ENCODE results near the gene EXT2. TPM values are rescaled to one million over a fixed set of nuclear protein-coding genes. Genes with fewer than 3 reads are reported as not detected.

The EXT2 gene
- total RNA-seq, 1 experiment from 2014 or later, result 39.1 TPM

GRCh38 chr11:44198146-44198724 lies 102.8 kb downstream of the EXT2 start:
- Mint-ChIP-seq H3K9me3 (peaks cover 17% of the 10 kb centered on the region), H3K4me3 (no peak overlapping the region), H3K4me1 (peaks cover 51% of the 10 kb centered on the region), H3K27ac (peak overlapping the region; percentile 83), H3K36me3 (peaks cover 26% of the 10 kb centered on the region), H3K27me3 (ENCODE audit: low read depth) (no peaks in the 10 kb centered on the region)
- TF ChIP-seq SOX15 (CRISPR knock-in tag; IDR thresholded peaks at IDR 0.05) (no peak), ZNF425 (CRISPR knock-in tag; conservative IDR thresholded peaks at IDR 0.05) (no peak), SMAD3 (CRISPR knock-in tag; IDR thresholded peaks at IDR 0.05; ENCODE audit: borderline replicate concordance) (no peak), ZNF232 (CRISPR knock-in tag; IDR thresholded peaks at IDR 0.05) (no peak), AR (CRISPR knock-in tag; IDR thresholded peaks at IDR 0.05) (no peak), ZBTB21 (CRISPR knock-in tag; IDR thresholded peaks at IDR 0.05; ENCODE audit: borderline replicate concordance) (no peak), TEAD4 (CRISPR knock-in tag; IDR thresholded peaks at IDR 0.05) (no peak), RELA (CRISPR knock-in tag; IDR thresholded peaks at IDR 0.05; ENCODE audit: borderline replicate concordance) (no peak), FOXP4 (CRISPR knock-in tag; IDR thresholded peaks at IDR 0.05) (no peak), NFATC4 (CRISPR knock-in tag; IDR thresholded peaks at IDR 0.05) (no peak), PRRX2 (CRISPR knock-in tag; IDR thresholded peaks at IDR 0.05) (no peak), ZNF671 (CRISPR knock-in tag; IDR thresholded peaks at IDR 0.05) (no peak), CBFB (CRISPR knock-in tag; IDR thresholded peaks at IDR 0.05; ENCODE audit: low read depth) (no peak), ZNF281 (CRISPR knock-in tag; IDR thresholded peaks at IDR 0.05) (no peak), NFE2L1 (CRISPR knock-in tag; IDR thresholded peaks at IDR 0.05) (no peak)
- TF ChIP-seq, protein P1, sequence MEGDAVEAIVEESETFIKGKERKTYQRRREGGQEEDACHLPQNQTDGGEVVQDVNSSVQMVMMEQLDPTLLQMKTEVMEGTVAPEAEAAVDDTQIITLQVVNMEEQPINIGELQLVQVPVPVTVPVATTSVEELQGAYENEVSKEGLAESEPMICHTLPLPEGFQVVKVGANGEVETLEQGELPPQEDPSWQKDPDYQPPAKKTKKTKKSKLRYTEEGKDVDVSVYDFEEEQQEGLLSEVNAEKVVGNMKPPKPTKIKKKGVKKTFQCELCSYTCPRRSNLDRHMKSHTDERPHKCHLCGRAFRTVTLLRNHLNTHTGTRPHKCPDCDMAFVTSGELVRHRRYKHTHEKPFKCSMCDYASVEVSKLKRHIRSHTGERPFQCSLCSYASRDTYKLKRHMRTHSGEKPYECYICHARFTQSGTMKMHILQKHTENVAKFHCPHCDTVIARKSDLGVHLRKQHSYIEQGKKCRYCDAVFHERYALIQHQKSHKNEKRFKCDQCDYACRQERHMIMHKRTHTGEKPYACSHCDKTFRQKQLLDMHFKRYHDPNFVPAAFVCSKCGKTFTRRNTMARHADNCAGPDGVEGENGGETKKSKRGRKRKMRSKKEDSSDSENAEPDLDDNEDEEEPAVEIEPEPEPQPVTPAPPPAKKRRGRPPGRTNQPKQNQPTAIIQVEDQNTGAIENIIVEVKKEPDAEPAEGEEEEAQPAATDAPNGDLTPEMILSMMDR (IDR thresholded peaks at IDR 0.05), result no peak
- TF ChIP-seq, protein P2, sequence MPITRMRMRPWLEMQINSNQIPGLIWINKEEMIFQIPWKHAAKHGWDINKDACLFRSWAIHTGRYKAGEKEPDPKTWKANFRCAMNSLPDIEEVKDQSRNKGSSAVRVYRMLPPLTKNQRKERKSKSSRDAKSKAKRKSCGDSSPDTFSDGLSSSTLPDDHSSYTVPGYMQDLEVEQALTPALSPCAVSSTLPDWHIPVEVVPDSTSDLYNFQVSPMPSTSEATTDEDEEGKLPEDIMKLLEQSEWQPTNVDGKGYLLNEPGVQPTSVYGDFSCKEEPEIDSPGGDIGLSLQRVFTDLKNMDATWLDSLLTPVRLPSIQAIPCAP (CRISPR knock-in tag; IDR thresholded peaks at IDR 0.05), result no peak
- DNase-seq (ENCODE audit: low spot score), result no peak
- ChIA-PET CTCF (interaction anchor here (0.6 to 2.0 kb wide), 3 partner anchors 18 to 472 kb away, joined by 4 to 6 read pairs (median 4); no protein-coding TSS in a partner anchor), POLR2A (no interaction called here)
- ATAC-seq, result no peak

Data from WTC11 (cell line).